HepG2 (cell line): Measurements from ENCODE around the gene PRR23E. TPM values are rescaled to one million over a fixed set of nuclear protein-coding genes. Genes with fewer than 3 reads are reported as not detected.

Experiments used
- ATAC-seq: fragments of 200-7000 bp; cut with Tn5 transposase; 3 replicates; pipeline ENCODE4 v1.9.1; 2020; ENCODE audit warnings: mild to moderate bottlenecking, moderate library complexity
- BruUV-seq: library from RNA; stranded (reverse); fragments of 400-500 nt; replicated peaks from 2 replicates; lab custom pipeline; 2021; lab: Mats Ljungman, UMichigan
- CTCF ChIA-PET: fragments of 300-600 bp; formaldehyde crosslinking; extraction: SDS; loops from one replicate; lab custom pipeline; 2021; ENCODE audit warnings: low total read pairs, inconsistent platforms, low intra/inter-chr PET ratio; lab: Yijun Ruan, JAX
- POLR2A ChIA-PET: fragments of 350-600 bp; sonication (Branson Sonifier 250); formaldehyde crosslinking; loops from one replicate; lab custom pipeline; 2020; ENCODE audit warnings: antibody characterized with exemption, inconsistent platforms; lab: Yijun Ruan, JAX
- DNase-seq: peaks from one replicate; pipeline ENCODE4 v3.0.0-alpha.2; 2015; ENCODE audit warnings: low spot score
- FAIRE-seq: peaks from 3 replicates; lab custom pipeline; 2011; peaks lifted over from hg19 to GRCh38; lab: Jason Lieb, UNC
- H2AFZ ChIP-seq: one replicate; pipeline ENCODE4 v1.6.1; 2011; ENCODE audit warnings: low read length, inconsistent platforms
- H3K27ac ChIP-seq: fragments of 300-600 bp; 3 replicates; pipeline ENCODE4 v1.8.0; 2011; ENCODE audit warnings: mixed run types, mild to moderate bottlenecking, mixed read lengths, low read length, inconsistent platforms; ENCODE audit not compliant: insufficient read depth; ENCODE audit errors: extremely low read length
- H3K27me3 ChIP-seq, 2 experiments: fragments of 200-600 bp in 1 of 2; 2 replicates in 1 of 2; 3 replicates in 1 of 2; pipeline versions ENCODE4 v1.6.0 to v1.8.0; 2011; ENCODE audit warnings: low read length in 2 of 2, mild to moderate bottlenecking in 2 of 2, moderate library complexity in 2 of 2, inconsistent platforms in 1 of 2; ENCODE audit not compliant: insufficient read depth in 2 of 2, control insufficient read depth in 1 of 2
- H3K36me3 ChIP-seq, 2 experiments: fragments of 200-600 bp in 1 of 2; replicated peaks in 1 of 2; 2 replicates in 1 of 2; 3 replicates in 1 of 2; pipeline versions ENCODE4 v1.5.1 to v1.8.0; 2011; ENCODE audit warnings: low read length in 2 of 2, inconsistent platforms in 1 of 2; ENCODE audit not compliant: insufficient read depth in 2 of 2, control insufficient read depth in 1 of 2
- H3K4me1 ChIP-seq: 2 replicates; pipeline ENCODE4 v1.5.1; 2012; ENCODE audit warnings: low read length, inconsistent platforms; ENCODE audit not compliant: insufficient read depth
- H3K4me2 ChIP-seq: 2 replicates; pipeline ENCODE4 v1.6.0; 2011; ENCODE audit warnings: low read depth, low read length, inconsistent platforms
- H3K4me3 ChIP-seq, 3 experiments: fragments of 200-600 bp in 1 of 3; sonication (generic), shearing (Covaris generic) in 1 of 3; replicated peaks in 1 of 3; 2 replicates each; pipeline ENCODE4 v1.5.1; 2011 to 2016; ENCODE audit warnings: low read length in 3 of 3, inconsistent platforms in 2 of 3, low read depth in 2 of 3, mild to moderate bottlenecking in 2 of 3, control low read depth in 1 of 3, mixed read lengths in 1 of 3; ENCODE audit not compliant: insufficient read depth in 1 of 3
- H3K79me2 ChIP-seq: one replicate; pipeline ENCODE4 v1.6.1; 2011; ENCODE audit warnings: low read length, inconsistent platforms; ENCODE audit not compliant: insufficient read depth
- H3K9ac ChIP-seq: 2 replicates; pipeline ENCODE4 v1.6.0; 2011; ENCODE audit warnings: mild to moderate bottlenecking, low read depth, low read length, inconsistent platforms; ENCODE audit not compliant: insufficient read depth
- H3K9me3 ChIP-seq: 2 replicates; pipeline ENCODE4 v1.5.1; 2012; ENCODE audit warnings: mild to moderate bottlenecking, low read length
- H4K20me1 ChIP-seq: 2 replicates; pipeline ENCODE4 v1.6.0; 2011; ENCODE audit warnings: inconsistent platforms, mild to moderate bottlenecking, low read length, moderate library complexity; ENCODE audit not compliant: insufficient read depth
- ATF5 ChIP-seq: sonication (generic); formaldehyde crosslinking; IDR thresholded peaks from 2 replicates; pipeline ENCODE4 v1.4.0; 2020; ENCODE audit warnings: mild to moderate bottlenecking, low read depth, missing genetic modification reagents
- DBP ChIP-seq: sonication (generic); formaldehyde crosslinking; IDR thresholded peaks from 2 replicates; pipeline ENCODE4 v1.4.0; 2020; ENCODE audit warnings: missing genetic modification reagents; ENCODE audit errors: not compliant biosample characterization
- DPF2 ChIP-seq: sonication (generic); formaldehyde crosslinking; IDR thresholded peaks from 2 replicates; pipeline ENCODE4 v1.4.0; 2020; ENCODE audit warnings: mild to moderate bottlenecking, low read depth, missing genetic modification reagents, borderline replicate concordance
- EZH2 ChIP-seq: conservative IDR thresholded peaks from 2 replicates; pipeline ENCODE4 v1.6.1; 2012; ENCODE audit warnings: mild to moderate bottlenecking, low read depth, low read length, moderate library complexity
- GABPA ChIP-seq, 2 experiments: IDR thresholded peaks; 2 replicates each; pipeline ENCODE4 v1.6.1; 2011 to 2016; ENCODE audit warnings: low read depth in 2 of 2, low read length in 1 of 2, missing biosample characterization in 1 of 2, missing genetic modification characterization in 1 of 2
- GMEB2 ChIP-seq: IDR thresholded peaks from 2 replicates; pipeline ENCODE4 v1.6.1; 2016; ENCODE audit warnings: missing biosample characterization, missing genetic modification reagents, low read depth
- HNF1A ChIP-seq, 2 experiments: sonication (generic) in 1 of 2; formaldehyde crosslinking in 1 of 2; IDR thresholded peaks; 2 replicates each; pipeline versions ENCODE4 v1.4.0 to v1.6.1; 2016 to 2020; ENCODE audit warnings: borderline replicate concordance in 1 of 2, low read depth in 1 of 2, mild to moderate bottlenecking in 1 of 2, missing genetic modification reagents in 1 of 2
- NFATC3 ChIP-seq: sonication (generic); formaldehyde crosslinking; IDR thresholded peaks from 2 replicates; pipeline ENCODE4 v1.5.1; 2020; ENCODE audit warnings: mild to moderate bottlenecking, missing genetic modification reagents
- SCMH1 ChIP-seq: sonication (generic); formaldehyde crosslinking; IDR thresholded peaks from 2 replicates; pipeline ENCODE4 v1.9.0; 2021; ENCODE audit warnings: missing genetic modification reagents, mild to moderate bottlenecking, borderline replicate concordance
- XRCC5 ChIP-seq: fragments of 200-400 bp; formaldehyde crosslinking; optimal IDR thresholded peaks from 2 replicates; pipeline ENCODE3; 2017; ENCODE audit warnings: mild to moderate bottlenecking, low read length
- WGBS: methylation state at CpG from one replicate; pipeline ENCODE4 v1.1.6; 2017; ENCODE audit warnings: low lambda C conversion rate; 5-methylcytosine and 5-hydroxymethylcytosine counted together
- in situ Hi-C: cut with HindIII; loops from 2 replicates; pipeline ENCODE4 v1.10.0; 2017; ENCODE audit warnings: low pct_unique_long_range_greater_than_20kb; ENCODE audit not compliant: extremely low pct_ligation_motif_present
- intact Hi-C: fragments of 100-400 bp; cut with micrococcal nuclease; formaldehyde crosslinking; loops from one replicate; pipeline ENCODE4 v1.10.0; 2022; ENCODE audit not compliant: unreplicated experiment
- polyA plus RNA-seq, 8 experiments: library from polyadenylated mRNA; depleted of rRNA in 3 of 8; stranded (reverse) in 7 of 8; unstranded in 1 of 8; fragments of >200 nt; fragmentation: Illumina TruSeq in 4 of 8; extraction: Trizol in 4 of 8; gene quantifications; 2 replicates each; pipeline versions ENCODE4 v1.2.1 to v1.2.3, GENCODE V29; 2011 to 2016; ENCODE audit warnings: low read depth in 4 of 8, missing spikeins in 1 of 8, mixed read lengths in 1 of 8; ENCODE audit not compliant: insufficient read depth in 1 of 8
- total RNA-seq, 5 experiments: library from RNA; depleted of rRNA; stranded (reverse); fragments of >200 nt; fragmentation: Illumina TruSeq; extraction: Trizol; gene quantifications; 2 replicates each; pipeline ENCODE4 v1.2.3, GENCODE V29; 2016; ENCODE audit warnings: low read depth in 1 of 5

Gene PRR23E
- total and polyA plus RNA-seq, 2 of the 13 experiments (the other 11 are each of a cell fraction or from before 2014, with no cell fraction given): not detected

GRCh38 chr3:127167315-127168043, 25.5 kb upstream of the PRR23E start:
- 0% methylated on average over 6 of the region's 9 CpGs for WGBS
- Histone ChIP-seq H2AFZ (no peak overlapping the region), H3K36me3 (no peaks in the 10 kb centered on the region), H3K27me3 (peaks cover 2 to 21% of the 10 kb centered on the region in 2 experiments; a peak in 3 of 5 replicates), H3K9ac (no peak overlapping the region), H3K79me2 (no peaks in the 10 kb centered on the region), H3K4me1 (no peaks in the 10 kb centered on the region)
- FAIRE-seq (no peak), DNase-seq (no peak)
- intact Hi-C loops (no loop called here), in situ Hi-C loops (no loop called here)
- TF ChIP-seq DBP: no peak
- no peak for TF ChIP-seq XRCC5
- TF ChIP-seq EZH2: no peak
- no peak for TF ChIP-seq ATF5
- no peak for TF ChIP-seq NFATC3 (CRISPR knock-in tag)
- TF ChIP-seq DPF2 (CRISPR knock-in tag): no peak
- no peak for TF ChIP-seq SCMH1 (CRISPR knock-in tag)
- TF ChIP-seq HNF1A (IDR thresholded peaks at IDR 0.05; ENCODE audit: low read depth): no peak
- no peak for TF ChIP-seq HNF1A (CRISPR knock-in tag; IDR thresholded peaks at IDR 0.05; ENCODE audit: borderline replicate concordance)
- TF ChIP-seq GABPA (IDR thresholded peaks at IDR 0.05; ENCODE audit: low read depth, low read length): no peak
- TF ChIP-seq GABPA (CRISPR knock-in tag; IDR thresholded peaks at IDR 0.05; ENCODE audit: low read depth): no peak
- no peak for TF ChIP-seq GMEB2 (CRISPR knock-in tag)
- TF ChIP-seq, all 625 proteins: peak for 0
- Histone ChIP-seq H3K9me3 (no peaks in the 10 kb centered on the region), H3K4me2 (no peak overlapping the region), H4K20me1 (peaks cover 3% of the 10 kb centered on the region; the same call in 1 of the 2 replicates), H3K4me3 (no peak overlapping the region), H3K27ac (no peak overlapping the region)
- POLR2A ChIA-PET: no interaction called here
- no TSS peak for BruUV-seq
- CTCF ChIA-PET: no interaction called here
- ATAC-seq: no peak
